Epithelial cell of proximal tubule (primary cell): Measurements from ENCODE around the gene ORAI1. TPM values are rescaled to one million over a fixed set of nuclear protein-coding genes. Genes with fewer than 3 reads are reported as not detected.

ENCODE experiments used
- DNase-seq: peaks from one replicate; pipeline ENCODE4 v3.0.0-alpha.2; 2011; ENCODE audit warnings: low read depth
- H3K4me3 ChIP-seq: 2 replicates; pipeline ENCODE4 v1.5.1; 2011; ENCODE audit warnings: low read depth, mild to moderate bottlenecking, low read length
- CTCF ChIP-seq: conservative IDR thresholded peaks from 2 replicates; pipeline ENCODE4 v1.5.1; 2012; ENCODE audit warnings: low read depth, mild to moderate bottlenecking, low read length
- total RNA-seq: library from RNA; depleted of rRNA; stranded (reverse); fragments of >200 nt; gene quantifications from 2 replicates; pipeline ENCODE4 v1.2.3, GENCODE V29; 2015

The ORAI1 gene
- total RNA-seq: 19.4 and 20.1 TPM in 2 replicates

GRCh38 chr12:121626087-121626852 is at the start of gene ORAI1:
Gene ORAI1, plus strand, starts transcription at chr12:121626530.
- no peak for DNase-seq
- H3K4me3 ChIP-seq: peak within 1 kb of the TSS; percentile 65
- no peak for TF ChIP-seq CTCF

- DNase-seq: no peak
- TF ChIP-seq CTCF: no peak
- no peak overlapping the region for H3K4me3 ChIP-seq
These were observed 49.4 kb upstream of the ORAI1 start for GRCh38 chr12:121576851-121577391.

GRCh38 chr12:121577443-121578180 is 48.7 kb upstream of the ORAI1 start:
- H3K4me3 ChIP-seq: no peak overlapping the region
- DNase-seq: no peak

GRCh38 chr12:121578230-121579189 is 47.8 kb upstream of the ORAI1 start:
- peak overlapping the region; percentile 57 for H3K4me3 ChIP-seq
- no peak for TF ChIP-seq CTCF
- DNase-seq: no peak

More at GRCh38 chr12:121577443-121578180, 48.7 kb upstream of the ORAI1 start:
- TF ChIP-seq CTCF: no peak

GRCh38 chr12:121579190-121579791 is 47.0 kb upstream of the ORAI1 start:
- no peak for TF ChIP-seq CTCF
- no peak for DNase-seq
- peak overlapping the region; percentile 57 for H3K4me3 ChIP-seq
